Measurements from ENCODE around the gene LCK. TPM values are rescaled to one million over a fixed set of nuclear protein-coding genes. Genes with fewer than 3 reads are reported as not detected.

The LCK gene
- total RNA-seq, 8 experiments from 2014 or later = 0.63 to 1.4 (median 1.2) TPM; not detected in 4

GRCh38 chr1:32221980-32222755 lies 28.9 kb upstream of the LCK start, which contains the start of the genes EIF3I and TMEM234:
EIF3I (plus strand) TSS chr1:32222407; CDS start chr1:32222442, 35 bp downstream.
TMEM234 (minus strand) TSS chr1:32222353; CDS start chr1:32222322, 31 bp downstream.
- Histone ChIP-seq H3K4me3 (peak within 1 kb of the TSS; percentile 57 to 95 (median 93)), H3K27ac (peak within 1 kb of the TSS; percentile 80 to 92), H3K4me1 (replicated peaks in 1 of 2) (peaks cover 16 to 18% of the 10 kb centered on the region in 2 donors)
- peak; percentile 71 to 96 (median 94) for ATAC-seq (replicated peaks in 6 of 8)
- in situ Hi-C loops (cut with MboI; ENCODE audit: low pct_unique_long_range_greater_than_20kb in 2 of 9, low sequenced_read_pairs in 9 of 9, unreplicated experiment in 9 of 9) = no loop called here
- WGBS, 10 experiments = 0 to 10% (median 0%) methylated on average over 2 to 19 of the region's 46 CpGs; no CpG with 5 or more reads in 6 of the 10 experiments

GRCh38 chr1:32223683-32224082 lies 27.4 kb upstream of the LCK start:
- in situ Hi-C loops (cut with MboI; ENCODE audit: low pct_unique_long_range_greater_than_20kb in 2 of 9, low sequenced_read_pairs in 9 of 9, unreplicated experiment in 9 of 9) = no loop called here
- peak overlapping the region in 1 of 5 donors; percentile 93 for H3K4me3 ChIP-seq
- peaks cover 16 to 18% of the 10 kb centered on the region in 2 donors for H3K4me1 ChIP-seq (replicated peaks in 1 of 2)
- no peak overlapping the region for H3K27ac ChIP-seq
- WGBS, 10 experiments = 67 to 100% (median 86%) methylated on average over 1 to 2 of the region's 3 CpGs; no CpG with 5 or more reads in 5 of the 10 experiments
- ATAC-seq (replicated peaks in 6 of 8) = no peak

- Histone ChIP-seq H3K4me1 (replicated peaks in 1 of 2) (peaks cover 16 to 18% of the 10 kb centered on the region in 2 donors), H3K27ac (no peak overlapping the region), H3K4me3 (no peak overlapping the region)
- in situ Hi-C loops (cut with MboI; ENCODE audit: low pct_unique_long_range_greater_than_20kb in 2 of 9, low sequenced_read_pairs in 9 of 9, unreplicated experiment in 9 of 9) = no loop called here
- no peak for ATAC-seq (replicated peaks in 6 of 8)
- WGBS, 10 experiments = 80 to 100% (median 99%) methylated on average over 1 to 4 of the region's 4 CpGs
These were observed 26.8 kb upstream of the LCK start for GRCh38 chr1:32224285-32224684.

GRCh38 chr1:32228771-32229170 lies 22.3 kb upstream of the LCK start:
- WGBS, 10 experiments = 78 to 100% (median 94%) methylated on average over 1 to 3 of the region's 3 CpGs; no CpG with 5 or more reads in 3 of the 10 experiments
- no peak overlapping the region for H3K27ac ChIP-seq
- no peak for ATAC-seq (replicated peaks in 6 of 8)
- H3K4me3 ChIP-seq = no peak overlapping the region
- in situ Hi-C loops (cut with MboI; ENCODE audit: low pct_unique_long_range_greater_than_20kb in 2 of 9, low sequenced_read_pairs in 9 of 9, unreplicated experiment in 9 of 9) = no loop called here
- H3K4me1 ChIP-seq (replicated peaks in 1 of 2) = peaks cover under 1% of the 10 kb centered on the region in 2 donors

GRCh38 chr1:32231843-32232432 lies 19.1 kb upstream of the LCK start:
- in situ Hi-C loops (cut with MboI; ENCODE audit: low pct_unique_long_range_greater_than_20kb in 2 of 9, low sequenced_read_pairs in 9 of 9, unreplicated experiment in 9 of 9) = no loop called here
- no peak overlapping the region for H3K4me3 ChIP-seq
- peak in 1 of 8 experiments; percentile 3 for ATAC-seq (replicated peaks in 6 of 8)
- H3K27ac ChIP-seq = no peak overlapping the region
- H3K4me1 ChIP-seq (replicated peaks in 1 of 2) = no peaks in the 10 kb centered on the region
- 67 to 100% (median 81%) methylated on average over 1 to 5 of the region's 5 CpGs; no CpG with 5 or more reads in 2 of the 10 experiments for WGBS, 10 experiments

- 33 to 89% (median 76%) methylated on average over 1 to 8 of the region's 8 CpGs for WGBS, 10 experiments
- H3K4me1 ChIP-seq (replicated peaks in 1 of 2) = no peaks in the 10 kb centered on the region
- H3K4me3 ChIP-seq = no peak overlapping the region
- in situ Hi-C loops (cut with MboI; ENCODE audit: low pct_unique_long_range_greater_than_20kb in 2 of 9, low sequenced_read_pairs in 9 of 9, unreplicated experiment in 9 of 9) = no loop called here
- no peak overlapping the region for H3K27ac ChIP-seq
- peak in 1 of 8 experiments; percentile 5 for ATAC-seq (replicated peaks in 6 of 8)
These were observed 18.3 kb upstream of the LCK start for GRCh38 chr1:32232558-32233304.

- whole genome bisulfite sequencing, 10 experiments = 71 to 100% (median 78%) methylated on average over 1 to 6 of the region's 7 CpGs; no CpG with 5 or more reads in 4 of the 10 experiments
- H3K4me3 ChIP-seq = no peak overlapping the region
- peaks cover 5 to 7% of the 10 kb centered on the region in 2 donors for H3K4me1 ChIP-seq (replicated peaks in 1 of 2)
- peak in 1 of 8 experiments; percentile 9 for ATAC-seq (replicated peaks in 6 of 8)
- H3K27ac ChIP-seq = no peak overlapping the region
- in situ Hi-C loops (cut with MboI; ENCODE audit: low pct_unique_long_range_greater_than_20kb in 2 of 9, low sequenced_read_pairs in 9 of 9, unreplicated experiment in 9 of 9) = no loop called here
These were observed 16.3 kb upstream of the LCK start for GRCh38 chr1:32234792-32235191.

GRCh38 chr1:32239337-32239736 lies 11.7 kb upstream of the LCK start:
- Histone ChIP-seq H3K27ac (no peak overlapping the region), H3K4me1 (replicated peaks in 1 of 2) (peaks cover 10 to 22% of the 10 kb centered on the region in 2 donors), H3K4me3 (no peak overlapping the region)
- ATAC-seq (replicated peaks in 6 of 8) = no peak
- 40 to 92% (median 70%) methylated on average over 2 to 4 of the region's 4 CpGs; no CpG with 5 or more reads in 5 of the 10 experiments for WGBS, 10 experiments
- in situ Hi-C loops (cut with MboI; ENCODE audit: low pct_unique_long_range_greater_than_20kb in 2 of 9, low sequenced_read_pairs in 9 of 9, unreplicated experiment in 9 of 9) = no loop called here

- H3K4me1 ChIP-seq (replicated peaks in 1 of 2) = peaks cover 10 to 22% of the 10 kb centered on the region in 2 donors
- 31 to 80% (median 47%) methylated on average over 1 to 19 of the region's 20 CpGs; no CpG with 5 or more reads in 6 of the 10 experiments for WGBS, 10 experiments
- in situ Hi-C loops (cut with MboI; ENCODE audit: low pct_unique_long_range_greater_than_20kb in 2 of 9, low sequenced_read_pairs in 9 of 9, unreplicated experiment in 9 of 9) = no loop called here
- H3K4me3 ChIP-seq = peak overlapping the region in 3 of 5 donors; percentile 35 to 41 (median 38)
- H3K27ac ChIP-seq = peak overlapping the region in 1 of 2 donors; percentile 10
- ATAC-seq (replicated peaks in 6 of 8) = peak in 5 of 8 experiments; percentile 2 to 22 (median 13)
These were observed 11.3 kb upstream of the LCK start for GRCh38 chr1:32239790-32240139.

- H3K4me1 ChIP-seq (replicated peaks in 1 of 2) = peaks cover 10 to 22% of the 10 kb centered on the region in 2 donors
- peak overlapping the region in 1 of 2 donors; percentile 28 for H3K27ac ChIP-seq
- ATAC-seq (replicated peaks in 6 of 8) = peak; percentile 42 to 78 (median 56)
- peak overlapping the region; percentile 15 to 41 (median 35) for H3K4me3 ChIP-seq
- in situ Hi-C loops (cut with MboI; ENCODE audit: low pct_unique_long_range_greater_than_20kb in 2 of 9, low sequenced_read_pairs in 9 of 9, unreplicated experiment in 9 of 9) = no loop called here
- WGBS, 10 experiments = 0 to 18% (median 6%) methylated on average over 4 to 14 of the region's 62 CpGs; no CpG with 5 or more reads in 5 of the 10 experiments
These were observed 10.7 kb upstream of the LCK start for GRCh38 chr1:32240140-32240951.

- Histone ChIP-seq H3K4me3 (peak overlapping the region; percentile 15 to 41 (median 35)), H3K27ac (peak overlapping the region in 1 of 2 donors; percentile 28), H3K4me1 (replicated peaks in 1 of 2) (peaks cover 10 to 22% of the 10 kb centered on the region in 2 donors)
- in situ Hi-C loops (cut with MboI; ENCODE audit: low pct_unique_long_range_greater_than_20kb in 2 of 9, low sequenced_read_pairs in 9 of 9, unreplicated experiment in 9 of 9) = no loop called here
- peak; percentile 42 to 84 (median 76) for ATAC-seq (replicated peaks in 6 of 8)
- WGBS, 10 experiments = 0 to 13% (median 1%) methylated on average over 3 to 19 of the region's 55 CpGs; no CpG with 5 or more reads in 4 of the 10 experiments
These were observed 9.9 kb upstream of the LCK start for GRCh38 chr1:32241001-32241763.

Measured in motor neuron (in vitro differentiated cells).